Measurements from ENCODE around the gene NEK2. TPM values are rescaled to one million over a fixed set of nuclear protein-coding genes. Genes with fewer than 3 reads are reported as not detected.

The NEK2 gene
- total RNA-seq, 1 experiment from 2014 or later, result 45.7 TPM

- ChIA-PET POLR2A (ENCODE audit: low non-redundant PET) (no interaction called here), CTCF (no interaction called here)
- Histone ChIP-seq H3K27ac (ENCODE audit: low read depth, low read length, poor library complexity, severe bottlenecking) (no peak overlapping the region), H3K4me3 (ENCODE audit: low read depth, low read length, poor library complexity, severe bottlenecking) (no peak overlapping the region), H3K9me3 (ENCODE audit: low read depth, low read length, poor library complexity, severe bottlenecking) (no peaks in the 10 kb centered on the region), H3K4me1 (ENCODE audit: insufficient read depth, low read length, poor library complexity, severe bottlenecking) (peaks cover 4% of the 10 kb centered on the region), H3K36me3 (ENCODE audit: insufficient read depth, low read length, poor library complexity, severe bottlenecking) (no peaks in the 10 kb centered on the region), H3K27me3 (replicated peaks; ENCODE audit: insufficient read depth, low read depth, low read length, poor library complexity) (no peaks in the 10 kb centered on the region)
- BruUV-seq (replicated peaks), result no TSS peak
- TF ChIP-seq EZH2 (IDR thresholded peaks at IDR 0.05; ENCODE audit: borderline replicate concordance, low read depth, low read length, poor library complexity, severe bottlenecking), result no peak
- intact Hi-C loops (cut with micrococcal nuclease; ENCODE audit: unreplicated experiment), result no loop called here
- DNase-seq (ENCODE audit: low spot score), result no peak
These were observed 35.2 kb downstream of the NEK2 start for GRCh38 chr1:211640301-211640630.

GRCh38 chr1:211639475-211640300 lies 35.7 kb downstream of the NEK2 start:
- H3K27ac ChIP-seq (ENCODE audit: low read depth, low read length, poor library complexity, severe bottlenecking), result no peak overlapping the region
- DNase-seq (ENCODE audit: low spot score), result no peak
- H3K36me3 ChIP-seq (ENCODE audit: insufficient read depth, low read length, poor library complexity, severe bottlenecking), result no peaks in the 10 kb centered on the region
- no peak overlapping the region for H3K4me3 ChIP-seq (ENCODE audit: low read depth, low read length, poor library complexity, severe bottlenecking)
- no TSS peak for BruUV-seq (replicated peaks)
- TF ChIP-seq EZH2 (IDR thresholded peaks at IDR 0.05; ENCODE audit: borderline replicate concordance, low read depth, low read length, poor library complexity, severe bottlenecking) (no peak), CTCF (conservative IDR thresholded peaks at IDR 0.05; ENCODE audit: low read depth, low read length) (no peak)
- H3K9me3 ChIP-seq (ENCODE audit: low read depth, low read length, poor library complexity, severe bottlenecking), result no peaks in the 10 kb centered on the region
- no peaks in the 10 kb centered on the region for H3K27me3 ChIP-seq (replicated peaks; ENCODE audit: insufficient read depth, low read depth, low read length, poor library complexity)
- CTCF ChIA-PET, result no interaction called here
- POLR2A ChIA-PET (ENCODE audit: low non-redundant PET), result no interaction called here
- peaks cover 4% of the 10 kb centered on the region for H3K4me1 ChIP-seq (ENCODE audit: insufficient read depth, low read length, poor library complexity, severe bottlenecking)
- intact Hi-C loops (cut with micrococcal nuclease; ENCODE audit: unreplicated experiment), result loop anchor here (5.0 kb wide), 1 partner anchor 62 kb away; the partner anchor contains the start of gene SLC30A1

GRCh38 chr1:211638689-211639101 lies 36.7 kb downstream of the NEK2 start:
- intact Hi-C loops (cut with micrococcal nuclease; ENCODE audit: unreplicated experiment), result loop anchor here (5.0 kb wide), 1 partner anchor 61 kb away; the partner anchor contains the start of gene SLC30A1
- ChIA-PET POLR2A (ENCODE audit: low non-redundant PET) (no interaction called here), CTCF (no interaction called here)
- H3K27ac ChIP-seq (ENCODE audit: low read depth, low read length, poor library complexity, severe bottlenecking), result no peak overlapping the region
- peaks cover under 1% of the 10 kb centered on the region for H3K4me1 ChIP-seq (ENCODE audit: insufficient read depth, low read length, poor library complexity, severe bottlenecking)
- no peaks in the 10 kb centered on the region for H3K9me3 ChIP-seq (ENCODE audit: low read depth, low read length, poor library complexity, severe bottlenecking)
- no peak for DNase-seq (ENCODE audit: low spot score)
- TF ChIP-seq EZH2 (IDR thresholded peaks at IDR 0.05; ENCODE audit: borderline replicate concordance, low read depth, low read length, poor library complexity, severe bottlenecking), result no peak
- no peak for TF ChIP-seq CTCF (conservative IDR thresholded peaks at IDR 0.05; ENCODE audit: low read depth, low read length)
- no peak overlapping the region for H3K4me3 ChIP-seq (ENCODE audit: low read depth, low read length, poor library complexity, severe bottlenecking)
- H3K36me3 ChIP-seq (ENCODE audit: insufficient read depth, low read length, poor library complexity, severe bottlenecking), result no peaks in the 10 kb centered on the region
- BruUV-seq (replicated peaks), result no TSS peak
- no peaks in the 10 kb centered on the region for H3K27me3 ChIP-seq (replicated peaks; ENCODE audit: insufficient read depth, low read depth, low read length, poor library complexity)
